IMR-90 (cell line): ENCODE data around the gene SETD9. TPM values are rescaled to one million over a fixed set of nuclear protein-coding genes. Genes with fewer than 3 reads are reported as not detected.

Experiments used
- ATAC-seq: fragments of 200-7000 bp; cut with Tn5 transposase; 2 replicates; pipeline ENCODE4 v1.9.1; 2020; ENCODE audit warnings: low read depth, mild to moderate bottlenecking, moderate library complexity
- BruUV-seq: library from RNA; stranded (reverse); fragments of 400-500 nt; replicated peaks from 2 replicates; lab custom pipeline; 2021; lab: Mats Ljungman, UMichigan
- CTCF ChIA-PET: fragments of 300-600 bp; formaldehyde crosslinking; extraction: SDS; loops from one replicate; lab custom pipeline; 2021; ENCODE audit warnings: antibody characterized with exemption; lab: Yijun Ruan, JAX
- POLR2A ChIA-PET: fragments of 300-600 bp; sonication (Branson Sonifier 250); formaldehyde crosslinking; loops from one replicate; lab custom pipeline; 2022; ENCODE audit warnings: antibody characterized with exemption; ENCODE audit not compliant: unreplicated experiment; lab: Charles Lee
- DNase-seq: peaks from one replicate; pipeline ENCODE4 v3.0.0; 2013
- H2AFZ ChIP-seq: replicated peaks from 2 replicates; pipeline ENCODE3; 2013; ENCODE audit warnings: low read length, mild to moderate bottlenecking; ENCODE audit not compliant: poor library complexity
- H2AK5ac ChIP-seq: 2 replicates; pipeline ENCODE4 v1.6.1; 2013; ENCODE audit warnings: low read depth, low read length, inconsistent platforms
- H2AK9ac ChIP-seq: replicated peaks from 2 replicates; pipeline ENCODE3; 2013; ENCODE audit warnings: mild to moderate bottlenecking, low read depth, low read length, moderate library complexity; ENCODE audit not compliant: poor library complexity
- H2BK120ac ChIP-seq: 2 replicates; pipeline ENCODE4 v1.6.1; 2013; ENCODE audit warnings: low read depth, low read length, inconsistent platforms
- H2BK15ac ChIP-seq: 3 replicates; pipeline ENCODE4 v1.6.1; 2013; ENCODE audit warnings: low read depth, low read length, inconsistent platforms
- H2BK20ac ChIP-seq: 2 replicates; pipeline ENCODE4 v1.6.1; 2013; ENCODE audit warnings: low read depth, mild to moderate bottlenecking, inconsistent platforms, low read length, moderate library complexity
- H2BK5ac ChIP-seq: 2 replicates; pipeline ENCODE4 v1.6.1; 2013; ENCODE audit warnings: mild to moderate bottlenecking, low read depth, low read length, inconsistent platforms; ENCODE audit not compliant: poor library complexity, severe bottlenecking
- H3K14ac ChIP-seq: replicated peaks from 2 replicates; pipeline ENCODE4 v1.6.1; 2013; ENCODE audit warnings: low read depth, low read length, inconsistent platforms
- H3K18ac ChIP-seq: 2 replicates; pipeline ENCODE4 v1.6.1; 2013; ENCODE audit warnings: low read depth, low read length, control low read depth
- H3K23ac ChIP-seq: 2 replicates; pipeline ENCODE4 v1.6.1; 2013; ENCODE audit warnings: low read depth, low read length, inconsistent platforms
- H3K27ac ChIP-seq: 2 replicates; pipeline ENCODE4 v1.5.1; 2013; ENCODE audit warnings: mild to moderate bottlenecking, control low read depth, low read length; ENCODE audit not compliant: insufficient read depth
- H3K27me3 ChIP-seq: 2 replicates; pipeline ENCODE4 v1.6.1; 2013; ENCODE audit warnings: low read length; ENCODE audit not compliant: control insufficient read depth, insufficient read depth
- H3K36me3 ChIP-seq: 2 replicates; pipeline ENCODE4 v1.6.1; 2013; ENCODE audit warnings: low read length, mixed read lengths; ENCODE audit not compliant: control insufficient read depth, insufficient read depth
- H3K4ac ChIP-seq: 2 replicates; pipeline ENCODE4 v1.6.1; 2013; ENCODE audit warnings: low read depth, low read length, inconsistent platforms
- H3K4me1 ChIP-seq: 2 replicates; pipeline ENCODE4 v1.6.1; 2013; ENCODE audit warnings: low read length, mixed read lengths; ENCODE audit not compliant: control insufficient read depth, insufficient read depth
- H3K4me2 ChIP-seq: 2 replicates; pipeline ENCODE4 v1.6.1; 2013; ENCODE audit warnings: low read depth, mild to moderate bottlenecking, control low read depth, low read length, moderate library complexity
- H3K4me3 ChIP-seq: 2 replicates; pipeline ENCODE4 v1.5.1; 2013; ENCODE audit warnings: low read depth, mild to moderate bottlenecking, control low read depth, low read length, moderate library complexity; ENCODE audit not compliant: insufficient read depth
- H3K56ac ChIP-seq: 2 replicates; pipeline ENCODE4 v1.6.1; 2013; ENCODE audit warnings: low read length, inconsistent platforms; ENCODE audit not compliant: insufficient read depth; ENCODE audit errors: extremely low read depth
- H3K79me1 ChIP-seq, 2 experiments: 2 replicates each; pipeline ENCODE4 v1.6.1; 2013; ENCODE audit warnings: low read length in 2 of 2, inconsistent platforms in 1 of 2, low read depth in 1 of 2
- H3K9ac ChIP-seq: 2 replicates; pipeline ENCODE4 v1.6.1; 2013; ENCODE audit warnings: low read depth, low read length, control low read depth
- H3K9me1 ChIP-seq: 2 replicates; pipeline ENCODE4 v1.6.1; 2013; ENCODE audit warnings: low read length, inconsistent platforms; ENCODE audit not compliant: insufficient read depth
- H3K9me3 ChIP-seq: 2 replicates; pipeline ENCODE4 v1.6.1; 2013; ENCODE audit warnings: low read length; ENCODE audit not compliant: control insufficient read depth, insufficient read depth
- H4K20me1 ChIP-seq: 2 replicates; pipeline ENCODE4 v1.6.1; 2013; ENCODE audit warnings: low read length, inconsistent platforms; ENCODE audit not compliant: insufficient read depth
- H4K5ac ChIP-seq: 2 replicates; pipeline ENCODE4 v1.6.1; 2013; ENCODE audit warnings: mild to moderate bottlenecking, low read depth, low read length, control low read depth
- H4K8ac ChIP-seq, 2 experiments: 2 replicates each; pipeline ENCODE4 v1.6.1; 2013; ENCODE audit warnings: low read depth in 2 of 2, low read length in 2 of 2, control low read depth in 1 of 2, inconsistent platforms in 1 of 2
- H4K91ac ChIP-seq: 2 replicates; pipeline ENCODE4 v1.6.1; 2013; ENCODE audit warnings: low read depth, low read length, inconsistent platforms; ENCODE audit not compliant: insufficient read depth
- BHLHE40 ChIP-seq: fragments of 150-350 bp; IDR thresholded peaks from 2 replicates; pipeline ENCODE4 v1.6.1; 2016; ENCODE audit warnings: mild to moderate bottlenecking, low read depth, low read length
- ELK1 ChIP-seq: fragments of 150-350 bp; IDR thresholded peaks from 2 replicates; pipeline ENCODE4 v1.6.1; 2016; ENCODE audit warnings: low read depth, mild to moderate bottlenecking, low read length, moderate library complexity, borderline replicate concordance
- FOS ChIP-seq: fragments of 150-350 bp; IDR thresholded peaks from 2 replicates; pipeline ENCODE4 v1.6.1; 2016; ENCODE audit warnings: low read depth, low read length
- NFE2L2 ChIP-seq: fragments of 150-350 bp; IDR thresholded peaks from 2 replicates; pipeline ENCODE4 v1.6.1; 2016; ENCODE audit warnings: low read depth, mild to moderate bottlenecking, low read length
- RAD21 ChIP-seq: IDR thresholded peaks from 2 replicates; pipeline ENCODE4 v1.6.1; 2012; ENCODE audit warnings: low read length, improper control_type of control experiment
- RCOR1 ChIP-seq: IDR thresholded peaks from 2 replicates; pipeline ENCODE4 v1.6.1; 2012; ENCODE audit warnings: mild to moderate bottlenecking, low read length, improper control_type of control experiment; ENCODE audit not compliant: insufficient replicate concordance
- USF2 ChIP-seq: fragments of 150-350 bp; IDR thresholded peaks from 2 replicates; pipeline ENCODE4 v1.6.1; 2017; ENCODE audit warnings: mild to moderate bottlenecking, antibody characterized with exemption, low read length, low read depth
- WGBS, 2 experiments: methylation state at CpG; one replicate each; pipeline versions ENCODE4 v1.1.5 to v1.1.7; 2013; ENCODE audit warnings: missing lambda C conversion rate in 2 of 2; ENCODE audit not compliant: insufficient read length in 1 of 2; ENCODE audit errors: extremely low coverage in 2 of 2; 5-methylcytosine and 5-hydroxymethylcytosine counted together
- dilution Hi-C: fragments of 300-500 bp; cut with HindIII; formaldehyde crosslinking; loops from one replicate; pipeline ENCODE4 v1.14.3; 2018; ENCODE audit warnings: low sequenced_read_pairs; ENCODE audit not compliant: unreplicated experiment
- in situ Hi-C: fragments of 300-500 bp; cut with MboI; formaldehyde crosslinking; loops from 3 replicates; pipeline ENCODE4 v1.14.3; 2019; ENCODE audit warnings: low sequenced_read_pairs, inconsistent platforms, mixed read lengths
- intact Hi-C: fragments of 100-400 bp; cut with micrococcal nuclease; formaldehyde crosslinking; loops from 2 replicates; pipeline ENCODE4 v1.10.0; 2022
- polyA plus RNA-seq, 3 experiments: library from polyadenylated mRNA; depleted of rRNA; stranded (reverse); fragments of >200 nt; gene quantifications; 2 replicates each; pipeline ENCODE4 v1.2.3, GENCODE V29; 2012; ENCODE audit warnings: low replicate concordance in 1 of 3
- total RNA-seq: library from RNA; depleted of rRNA; stranded (reverse); fragments of >200 nt; gene quantifications from 2 replicates; pipeline ENCODE4 v1.2.3, GENCODE V29; 2012

SETD9 gene
- total and polyA plus RNA-seq, 2 of the 4 experiments (the other 2 are of a cell fraction) = 3.9 to 8.1 TPM

GRCh38 chr5:56862909-56863308 lies 46.5 kb upstream of the SETD9 start:
- in situ Hi-C loops = no loop called here
- BruUV-seq = no TSS peak
- no peak overlapping the region for H2BK20ac ChIP-seq
- H4K5ac ChIP-seq = no peak overlapping the region
- no peak overlapping the region for H2AK5ac ChIP-seq
- H2BK15ac ChIP-seq = no peak overlapping the region
- H3K4me1 ChIP-seq = peaks cover 2% of the 10 kb centered on the region; the same call in 1 of the 2 replicates
- H3K18ac ChIP-seq = no peak overlapping the region
- no peak overlapping the region for H3K9ac ChIP-seq
- dilution Hi-C loops = no loop called here
- no peak overlapping the region for H3K23ac ChIP-seq
- no peak overlapping the region for H3K56ac ChIP-seq
- H3K4ac ChIP-seq = no peak overlapping the region
- no peak overlapping the region for H3K14ac ChIP-seq
- ATAC-seq = no peak; the same call in 1 of the 2 replicates
- H3K4me3 ChIP-seq = no peak overlapping the region
- H4K20me1 ChIP-seq = peaks cover 4% of the 10 kb centered on the region; the same call in 1 of the 2 replicates
- H2BK120ac ChIP-seq = no peak overlapping the region
- peaks cover 11 to 24% of the 10 kb centered on the region in 2 experiments for H3K79me1 ChIP-seq
- H2AK9ac ChIP-seq = no peak overlapping the region
- H4K91ac ChIP-seq = no peak overlapping the region
- intact Hi-C loops = no loop called here
- CTCF ChIA-PET = no interaction called here
- H3K9me1 ChIP-seq = no peaks in the 10 kb centered on the region; the same call in 1 of the 2 replicates
- H3K36me3 ChIP-seq = peaks cover 27% of the 10 kb centered on the region
- no peak overlapping the region for H3K27ac ChIP-seq
- no peak overlapping the region for H3K4me2 ChIP-seq
- no peak overlapping the region for H2BK5ac ChIP-seq
- H3K27me3 ChIP-seq = no peaks in the 10 kb centered on the region
- H4K8ac ChIP-seq = no peak overlapping the region
- H2AFZ ChIP-seq = no peak overlapping the region
- POLR2A ChIA-PET = no interaction called here
- DNase-seq = peak; percentile 26
- no peak for TF ChIP-seq NFE2L2
- no peak for TF ChIP-seq ELK1
- TF ChIP-seq RAD21 = no peak
- no peak for TF ChIP-seq USF2
- TF ChIP-seq BHLHE40 = no peak
- no peak for TF ChIP-seq FOS
- TF ChIP-seq RCOR1 = no peak
- peaks cover 3% of the 10 kb centered on the region for H3K9me3 ChIP-seq
- WGBS, 2 experiments = no CpG with 5 or more reads among the region's 3 CpGs
